Cardiac fibroblast (primary cell): Measurements from ENCODE around the gene FAM124A.
A peak's percentile ranks its signal among the peaks of the same experiment; 100 is the strongest.

Source experiments
- DNase-seq, 2 donors: peaks; one replicate each; pipeline versions ENCODE4 v3.0.0 to v3.0.0-alpha.2; 2010; ENCODE audit warnings: low read depth in 2 of 2
- H3K4me3 ChIP-seq, 2 donors: replicated peaks in 1 of 2; 1 replicate in 1 of 2; 2 replicates in 1 of 2; pipeline ENCODE4 v1.5.1; 2011; ENCODE audit warnings: low read depth in 2 of 2, low read length in 2 of 2, mild to moderate bottlenecking in 2 of 2, moderate library complexity in 1 of 2
- TF ChIP-seq, protein P1 (sequence below): IDR thresholded peaks from one replicate; pipeline ENCODE4 v1.5.1; 2011; ENCODE audit warnings: low read depth, mild to moderate bottlenecking, low read length, inconsistent platforms

Gene FAM124A

DNA sequence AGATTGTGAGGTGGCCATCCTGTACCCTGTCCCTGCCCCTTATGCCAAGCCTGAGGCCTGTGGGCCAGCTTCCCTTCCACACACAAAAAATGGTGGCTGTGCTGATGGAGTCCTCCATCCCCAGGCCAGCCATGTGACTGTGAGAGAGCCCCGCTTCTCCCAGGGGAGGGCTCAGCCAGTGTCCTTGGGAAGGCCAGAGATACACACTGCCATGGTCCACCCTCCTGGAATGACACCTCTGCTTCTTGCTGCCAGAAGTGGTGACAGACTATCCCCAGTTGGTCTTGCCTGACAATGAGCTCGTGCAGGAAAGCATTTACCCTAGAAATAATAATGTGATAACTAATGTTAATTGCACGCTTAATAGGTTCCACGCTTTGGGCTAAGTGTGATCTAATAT is 38.0 kb downstream of the FAM124A start:
- TF ChIP-seq, protein P1, sequence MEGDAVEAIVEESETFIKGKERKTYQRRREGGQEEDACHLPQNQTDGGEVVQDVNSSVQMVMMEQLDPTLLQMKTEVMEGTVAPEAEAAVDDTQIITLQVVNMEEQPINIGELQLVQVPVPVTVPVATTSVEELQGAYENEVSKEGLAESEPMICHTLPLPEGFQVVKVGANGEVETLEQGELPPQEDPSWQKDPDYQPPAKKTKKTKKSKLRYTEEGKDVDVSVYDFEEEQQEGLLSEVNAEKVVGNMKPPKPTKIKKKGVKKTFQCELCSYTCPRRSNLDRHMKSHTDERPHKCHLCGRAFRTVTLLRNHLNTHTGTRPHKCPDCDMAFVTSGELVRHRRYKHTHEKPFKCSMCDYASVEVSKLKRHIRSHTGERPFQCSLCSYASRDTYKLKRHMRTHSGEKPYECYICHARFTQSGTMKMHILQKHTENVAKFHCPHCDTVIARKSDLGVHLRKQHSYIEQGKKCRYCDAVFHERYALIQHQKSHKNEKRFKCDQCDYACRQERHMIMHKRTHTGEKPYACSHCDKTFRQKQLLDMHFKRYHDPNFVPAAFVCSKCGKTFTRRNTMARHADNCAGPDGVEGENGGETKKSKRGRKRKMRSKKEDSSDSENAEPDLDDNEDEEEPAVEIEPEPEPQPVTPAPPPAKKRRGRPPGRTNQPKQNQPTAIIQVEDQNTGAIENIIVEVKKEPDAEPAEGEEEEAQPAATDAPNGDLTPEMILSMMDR: no peak
- no peak overlapping the region for H3K4me3 ChIP-seq
- no peak for DNase-seq

DNA sequence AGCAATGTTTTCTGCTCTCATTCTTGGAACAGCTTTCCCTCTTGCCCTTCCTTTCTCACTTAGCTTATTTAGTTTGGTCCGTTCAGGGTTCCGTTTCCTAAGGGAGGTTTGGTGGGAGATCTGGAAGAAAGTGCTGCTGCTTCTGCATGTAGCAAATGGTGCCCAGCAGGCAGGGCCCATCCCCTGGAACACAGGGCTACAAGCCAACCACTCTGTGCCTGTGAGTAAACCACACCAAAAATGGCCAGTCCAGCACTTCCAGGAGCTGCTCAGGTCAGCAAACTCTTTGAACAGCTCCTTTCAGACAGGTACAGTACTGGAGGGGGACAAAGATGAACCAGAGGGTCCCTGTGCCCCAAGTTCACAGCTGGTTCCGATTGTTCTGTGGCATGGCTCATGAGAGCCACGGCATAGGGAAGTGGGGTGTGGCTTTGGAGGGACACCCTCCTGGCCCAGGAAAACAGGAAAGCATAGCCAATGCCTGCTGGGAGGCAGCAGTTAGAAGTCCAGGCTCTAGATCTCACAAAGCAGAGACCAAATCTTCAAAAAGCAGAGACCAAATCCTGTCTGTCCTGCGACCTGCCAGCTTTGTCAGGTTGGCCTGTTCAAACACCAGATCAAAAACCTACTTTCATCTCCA is 39.5 kb downstream of the FAM124A start:
- TF ChIP-seq, protein P1: no peak
- DNase-seq: no peak

DNA sequence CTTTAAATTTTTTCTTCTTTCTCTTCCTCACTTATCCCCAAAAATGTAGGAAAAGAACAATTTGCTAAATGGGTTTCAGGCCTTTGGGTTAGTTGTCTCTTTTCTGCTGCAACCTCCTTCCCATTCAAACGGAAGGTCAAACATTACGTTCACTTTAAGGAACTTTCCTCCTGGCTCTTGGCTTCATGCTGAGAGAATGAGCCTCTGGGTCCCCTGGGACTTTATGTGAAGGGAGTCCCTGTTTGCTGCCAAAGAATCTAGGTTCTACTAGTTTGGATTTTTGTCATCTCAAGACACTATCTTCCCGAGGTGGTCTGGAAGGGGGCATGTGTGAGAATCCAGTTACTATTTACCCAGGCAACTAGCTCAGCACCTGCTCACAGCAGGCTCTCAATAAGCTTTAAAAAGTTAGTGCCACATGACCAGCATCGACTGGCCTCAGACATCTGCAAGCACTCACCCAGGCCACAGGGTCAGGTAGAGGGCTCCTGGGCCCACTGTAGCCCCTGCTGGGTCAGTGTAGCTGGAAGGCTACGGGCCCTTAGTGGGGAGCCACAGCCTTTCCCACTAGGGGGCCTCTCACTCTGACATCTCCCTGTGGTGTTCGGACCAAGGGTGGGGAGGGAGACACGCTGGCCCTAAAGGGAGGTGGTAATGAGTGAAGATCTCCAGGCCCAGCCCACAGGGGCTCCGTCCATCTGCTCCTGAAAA is 40.5 kb downstream of the FAM124A start:
- no peak overlapping the region for H3K4me3 ChIP-seq
- DNase-seq: peak in 1 of 2 donors; percentile 60
- TF ChIP-seq, protein P1: peak; percentile 16

More for the DNA sequence above, 39.5 kb downstream of the FAM124A start:
- no peak overlapping the region for H3K4me3 ChIP-seq

DNA sequence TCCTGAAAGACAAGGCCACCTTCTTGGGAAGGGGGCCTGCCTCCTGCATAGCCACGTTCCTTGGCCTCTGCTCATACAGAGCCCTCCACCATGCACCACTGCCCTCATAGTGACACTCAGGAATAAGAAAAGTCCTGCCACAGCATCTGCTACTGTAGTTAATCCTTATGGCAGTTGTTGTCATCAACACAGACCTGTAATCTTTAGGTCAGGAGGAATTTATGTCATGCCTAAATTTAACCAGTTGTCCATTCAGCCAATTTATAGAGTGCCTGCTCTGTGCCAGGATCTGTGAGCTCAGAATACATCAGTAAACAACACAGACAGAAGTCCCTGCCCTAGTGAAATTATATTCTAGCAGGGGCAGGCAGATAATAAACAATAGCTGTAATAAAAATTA is 44.4 kb downstream of the FAM124A start:
- TF ChIP-seq, protein P1: no peak
- no peak for DNase-seq
- no peak overlapping the region for H3K4me3 ChIP-seq

DNA sequence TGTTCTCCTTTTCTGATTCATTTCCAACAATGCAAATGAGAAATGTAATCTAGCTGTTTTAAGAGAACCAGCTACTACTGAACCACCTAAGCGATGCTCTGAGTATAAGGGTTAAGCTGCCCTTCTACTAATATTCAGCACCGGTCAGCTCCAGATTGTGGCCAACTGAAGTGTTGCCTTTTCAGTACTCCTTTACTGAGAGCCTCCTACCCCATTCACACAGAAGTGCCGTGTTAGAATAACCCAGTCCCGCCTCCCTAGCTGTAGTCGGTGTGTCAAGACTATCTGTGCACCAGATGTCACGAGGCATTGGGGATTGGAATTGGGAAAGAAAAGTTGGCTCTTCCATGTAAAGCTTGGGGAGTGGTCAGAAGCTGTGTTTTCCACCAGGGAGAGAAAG is 45.4 kb downstream of the FAM124A start:
- DNase-seq: peak in 1 of 2 donors; percentile 9
- no peak overlapping the region for H3K4me3 ChIP-seq
- TF ChIP-seq, protein P1: no peak

DNA sequence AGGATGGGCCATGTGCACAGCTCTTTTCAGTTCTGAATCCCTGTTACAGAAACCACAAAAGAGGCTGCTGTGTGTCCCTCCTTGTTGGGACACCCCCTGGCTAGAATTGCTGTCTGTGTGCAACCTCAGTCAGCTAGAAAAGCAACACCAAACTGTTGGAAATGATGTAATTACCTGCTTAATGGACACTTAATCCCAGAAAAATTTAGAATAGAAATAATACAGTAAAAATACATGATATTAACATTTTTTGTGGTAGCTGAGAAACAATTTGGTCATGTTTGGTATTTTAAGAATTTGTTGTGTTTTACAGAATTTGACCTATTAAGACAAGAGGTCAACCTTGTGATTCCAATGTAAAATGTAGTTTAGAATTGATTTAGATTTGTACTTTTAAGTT is 46.8 kb downstream of the FAM124A start:
- peak; percentile 33 to 68 for DNase-seq
- TF ChIP-seq, protein P1: no peak
- no peak overlapping the region for H3K4me3 ChIP-seq
